ENCODE data around the gene FOLR1. TPM values are rescaled to one million over a fixed set of nuclear protein-coding genes. Genes with fewer than 3 reads are reported as not detected.

Gene FOLR1
- polyA plus RNA-seq, 2 donors, result 0.26 to 0.94 TPM

- Histone ChIP-seq H3K27ac (ENCODE audit: low read depth in 2 of 2, low read length in 1 of 2) (no peak overlapping the region), H3K36me3 (ENCODE audit: control insufficient read depth in 2 of 2, insufficient read depth in 2 of 2, low read length in 1 of 2) (peaks cover 34 to 84% of the 10 kb centered on the region in 2 donors), H3K27me3 (ENCODE audit: control insufficient read depth in 1 of 2, insufficient read depth in 2 of 2, low read length in 2 of 2) (no peaks in the 10 kb centered on the region), H3K4me1 (ENCODE audit: control insufficient read depth in 2 of 2, insufficient read depth in 2 of 2, low read length in 1 of 2) (peaks cover 0 to 8% of the 10 kb centered on the region in 2 donors), H3K4me3 (ENCODE audit: low read depth in 1 of 2, low read length in 2 of 2) (no peak overlapping the region), H3K9me3 (ENCODE audit: control insufficient read depth in 2 of 2, insufficient read depth in 1 of 2, low read depth in 1 of 2, low read length in 1 of 2) (no peaks in the 10 kb centered on the region)
- 90 to 91% methylated on average over 13 of the region's 13 CpGs for WGBS, 2 donors
Measured at GRCh38 chr11:72233056-72233772, 41.3 kb downstream of the FOLR1 start.

- Histone ChIP-seq H3K4me3 (ENCODE audit: low read depth in 1 of 2, low read length in 2 of 2) (no peak overlapping the region), H3K36me3 (ENCODE audit: control insufficient read depth in 2 of 2, insufficient read depth in 2 of 2, low read length in 1 of 2) (peaks cover 31 to 78% of the 10 kb centered on the region in 2 donors), H3K27me3 (ENCODE audit: control insufficient read depth in 1 of 2, insufficient read depth in 2 of 2, low read length in 2 of 2) (no peaks in the 10 kb centered on the region), H3K4me1 (ENCODE audit: control insufficient read depth in 2 of 2, insufficient read depth in 2 of 2, low read length in 1 of 2) (peaks cover 0 to 8% of the 10 kb centered on the region in 2 donors), H3K27ac (ENCODE audit: low read depth in 2 of 2, low read length in 1 of 2) (no peak overlapping the region), H3K9me3 (ENCODE audit: control insufficient read depth in 2 of 2, insufficient read depth in 1 of 2, low read depth in 1 of 2, low read length in 1 of 2) (no peaks in the 10 kb centered on the region)
- 81 to 83% methylated on average over 8 of the region's 8 CpGs for WGBS, 2 donors
Measured at GRCh38 chr11:72233773-72234513, 42.0 kb downstream of the FOLR1 start.

- H3K27me3 ChIP-seq (ENCODE audit: control insufficient read depth in 1 of 2, insufficient read depth in 2 of 2, low read length in 2 of 2), result no peaks in the 10 kb centered on the region
- H3K4me1 ChIP-seq (ENCODE audit: control insufficient read depth in 2 of 2, insufficient read depth in 2 of 2, low read length in 1 of 2), result peaks cover 0 to 10% of the 10 kb centered on the region in 2 donors
- no peak overlapping the region for H3K27ac ChIP-seq (ENCODE audit: low read depth in 2 of 2, low read length in 1 of 2)
- no peak overlapping the region for H3K4me3 ChIP-seq (ENCODE audit: low read depth in 1 of 2, low read length in 2 of 2)
- 67 to 85% methylated on average over 3 of the region's 3 CpGs for WGBS, 2 donors
- H3K36me3 ChIP-seq (ENCODE audit: control insufficient read depth in 2 of 2, insufficient read depth in 2 of 2, low read length in 1 of 2), result peaks cover 31 to 74% of the 10 kb centered on the region in 2 donors
- no peaks in the 10 kb centered on the region for H3K9me3 ChIP-seq (ENCODE audit: control insufficient read depth in 2 of 2, insufficient read depth in 1 of 2, low read depth in 1 of 2, low read length in 1 of 2)
Measured at GRCh38 chr11:72234514-72234830, 42.5 kb downstream of the FOLR1 start.

GRCh38 chr11:72234920-72235319, 43.0 kb downstream of the FOLR1 start:
- H3K27ac ChIP-seq (ENCODE audit: low read depth in 2 of 2, low read length in 1 of 2), result no peak overlapping the region
- 90 to 95% methylated on average over 4 of the region's 4 CpGs for WGBS, 2 donors
- peaks cover 0 to 13% of the 10 kb centered on the region in 2 donors for H3K4me1 ChIP-seq (ENCODE audit: control insufficient read depth in 2 of 2, insufficient read depth in 2 of 2, low read length in 1 of 2)
- H3K27me3 ChIP-seq (ENCODE audit: control insufficient read depth in 1 of 2, insufficient read depth in 2 of 2, low read length in 2 of 2), result no peaks in the 10 kb centered on the region
- no peaks in the 10 kb centered on the region for H3K9me3 ChIP-seq (ENCODE audit: control insufficient read depth in 2 of 2, insufficient read depth in 1 of 2, low read depth in 1 of 2, low read length in 1 of 2)
- peaks cover 29 to 69% of the 10 kb centered on the region in 2 donors for H3K36me3 ChIP-seq (ENCODE audit: control insufficient read depth in 2 of 2, insufficient read depth in 2 of 2, low read length in 1 of 2)
- no peak overlapping the region for H3K4me3 ChIP-seq (ENCODE audit: low read depth in 1 of 2, low read length in 2 of 2)

GRCh38 chr11:72235351-72236057, 43.6 kb downstream of the FOLR1 start:
- Histone ChIP-seq H3K4me1 (ENCODE audit: control insufficient read depth in 2 of 2, insufficient read depth in 2 of 2, low read length in 1 of 2) (peaks cover under 1 to 18% of the 10 kb centered on the region in 2 donors), H3K9me3 (ENCODE audit: control insufficient read depth in 2 of 2, insufficient read depth in 1 of 2, low read depth in 1 of 2, low read length in 1 of 2) (no peaks in the 10 kb centered on the region), H3K27me3 (ENCODE audit: control insufficient read depth in 1 of 2, insufficient read depth in 2 of 2, low read length in 2 of 2) (no peaks in the 10 kb centered on the region), H3K4me3 (ENCODE audit: low read depth in 1 of 2, low read length in 2 of 2) (no peak overlapping the region), H3K27ac (ENCODE audit: low read depth in 2 of 2, low read length in 1 of 2) (peak overlapping the region in 1 of 2 donors; percentile 0), H3K36me3 (ENCODE audit: control insufficient read depth in 2 of 2, insufficient read depth in 2 of 2, low read length in 1 of 2) (peaks cover 27 to 63% of the 10 kb centered on the region in 2 donors)
- 88 to 90% methylated on average over 17 of the region's 17 CpGs for WGBS, 2 donors

- WGBS, 2 donors, result 53 to 56% methylated on average over 4 of the region's 4 CpGs
- Histone ChIP-seq H3K27ac (ENCODE audit: low read depth in 2 of 2, low read length in 1 of 2) (peak overlapping the region in 1 of 2 donors; percentile 0), H3K4me3 (ENCODE audit: low read depth in 1 of 2, low read length in 2 of 2) (no peak overlapping the region), H3K4me1 (ENCODE audit: control insufficient read depth in 2 of 2, insufficient read depth in 2 of 2, low read length in 1 of 2) (peaks cover 3 to 18% of the 10 kb centered on the region in 2 donors), H3K36me3 (ENCODE audit: control insufficient read depth in 2 of 2, insufficient read depth in 2 of 2, low read length in 1 of 2) (peaks cover 22 to 56% of the 10 kb centered on the region in 2 donors), H3K27me3 (ENCODE audit: control insufficient read depth in 1 of 2, insufficient read depth in 2 of 2, low read length in 2 of 2) (peaks cover 0 to 1% of the 10 kb centered on the region in 2 donors), H3K9me3 (ENCODE audit: control insufficient read depth in 2 of 2, insufficient read depth in 1 of 2, low read depth in 1 of 2, low read length in 1 of 2) (no peaks in the 10 kb centered on the region)
Measured at GRCh38 chr11:72236083-72236697, 44.2 kb downstream of the FOLR1 start.

GRCh38 chr11:72236774-72237111, 44.8 kb downstream of the FOLR1 start:
- Histone ChIP-seq H3K27ac (ENCODE audit: low read depth in 2 of 2, low read length in 1 of 2) (peak overlapping the region in 1 of 2 donors; percentile 5), H3K9me3 (ENCODE audit: control insufficient read depth in 2 of 2, insufficient read depth in 1 of 2, low read depth in 1 of 2, low read length in 1 of 2) (no peaks in the 10 kb centered on the region), H3K36me3 (ENCODE audit: control insufficient read depth in 2 of 2, insufficient read depth in 2 of 2, low read length in 1 of 2) (peaks cover 22 to 51% of the 10 kb centered on the region in 2 donors), H3K4me3 (ENCODE audit: low read depth in 1 of 2, low read length in 2 of 2) (no peak overlapping the region), H3K27me3 (ENCODE audit: control insufficient read depth in 1 of 2, insufficient read depth in 2 of 2, low read length in 2 of 2) (peaks cover 0 to 2% of the 10 kb centered on the region in 2 donors), H3K4me1 (ENCODE audit: control insufficient read depth in 2 of 2, insufficient read depth in 2 of 2, low read length in 1 of 2) (peaks cover 3 to 18% of the 10 kb centered on the region in 2 donors)
- WGBS, 2 donors, result 69 to 88% methylated on average over 2 of the region's 2 CpGs

GRCh38 chr11:72237112-72237931, 45.4 kb downstream of the FOLR1 start:
- peaks cover 3 to 18% of the 10 kb centered on the region in 2 donors for H3K4me1 ChIP-seq (ENCODE audit: control insufficient read depth in 2 of 2, insufficient read depth in 2 of 2, low read length in 1 of 2)
- peak overlapping the region; percentile 0 to 5 for H3K27ac ChIP-seq (ENCODE audit: low read depth in 2 of 2, low read length in 1 of 2)
- H3K36me3 ChIP-seq (ENCODE audit: control insufficient read depth in 2 of 2, insufficient read depth in 2 of 2, low read length in 1 of 2), result peaks cover 18 to 46% of the 10 kb centered on the region in 2 donors
- peaks cover 0 to 2% of the 10 kb centered on the region in 2 donors for H3K27me3 ChIP-seq (ENCODE audit: control insufficient read depth in 1 of 2, insufficient read depth in 2 of 2, low read length in 2 of 2)
- H3K9me3 ChIP-seq (ENCODE audit: control insufficient read depth in 2 of 2, insufficient read depth in 1 of 2, low read depth in 1 of 2, low read length in 1 of 2), result no peaks in the 10 kb centered on the region
- WGBS, 2 donors, result 78 to 80% methylated on average over 22 of the region's 22 CpGs
- no peak overlapping the region for H3K4me3 ChIP-seq (ENCODE audit: low read depth in 1 of 2, low read length in 2 of 2)
